Smooth muscle cell (in vitro differentiated cells): ENCODE results near the gene PIAS4. TPM values are rescaled to one million over a fixed set of nuclear protein-coding genes. Genes with fewer than 3 reads are reported as not detected.
A peak's percentile ranks its signal among the peaks of the same experiment; 100 is the strongest.

ENCODE experiments used
- DNase-seq: peaks from one replicate; lab custom pipeline; 2025; ENCODE audit not compliant: unreplicated experiment; lab: John Stamatoyannopoulos, UW
- H2AFZ ChIP-seq: fragments of 200-600 bp; sonication (generic); 2 replicates; pipeline ENCODE4 v1.6.0; 2016; ENCODE audit warnings: antibody characterized with exemption, low read depth, mild to moderate bottlenecking
- H3F3A ChIP-seq: fragments of 200-600 bp; sonication (generic); 2 replicates; pipeline ENCODE4 v1.6.0; 2017; ENCODE audit warnings: antibody characterized with exemption, low read depth
- H3K27ac ChIP-seq: fragments of 200-600 bp; sonication (generic); 2 replicates; pipeline ENCODE4 v1.5.1; 2016; ENCODE audit warnings: low read depth, mild to moderate bottlenecking
- H3K27me3 ChIP-seq: fragments of 200-600 bp; sonication (generic); 2 replicates; pipeline ENCODE4 v1.6.1; 2016; ENCODE audit warnings: low read depth, mild to moderate bottlenecking
- H3K36me3 ChIP-seq: fragments of 200-600 bp; sonication (generic); 2 replicates; pipeline ENCODE4 v1.5.1; 2016; ENCODE audit warnings: low read depth
- H3K4me1 ChIP-seq: fragments of 200-600 bp; sonication (generic); 2 replicates; pipeline ENCODE4 v1.5.1; 2016; ENCODE audit warnings: low read depth
- H3K4me2 ChIP-seq: fragments of 200-600 bp; sonication (generic); 2 replicates; pipeline ENCODE4 v1.6.0; 2016; ENCODE audit warnings: mild to moderate bottlenecking
- H3K4me3 ChIP-seq: fragments of 200-600 bp; sonication (generic); 2 replicates; pipeline ENCODE4 v1.5.1; 2016; ENCODE audit warnings: mild to moderate bottlenecking
- H3K79me2 ChIP-seq: fragments of 200-600 bp; sonication (generic); 2 replicates; pipeline ENCODE4 v1.6.0; 2016; ENCODE audit warnings: low read depth, mild to moderate bottlenecking
- H3K9ac ChIP-seq: fragments of 200-600 bp; sonication (generic); 2 replicates; pipeline ENCODE4 v1.6.0; 2016; ENCODE audit warnings: low read depth
- H3K9me3 ChIP-seq: fragments of 200-600 bp; sonication (generic); replicated peaks from 2 replicates; pipeline ENCODE4 v1.5.1; 2016; ENCODE audit warnings: low read depth
- H4K20me1 ChIP-seq: fragments of 200-600 bp; sonication (generic); 2 replicates; pipeline ENCODE4 v1.6.0; 2016; ENCODE audit warnings: low read depth
- WGBS: methylation state at CpG from one replicate; pipeline ENCODE4 v1.1.7; 2016; ENCODE audit warnings: low lambda C conversion rate; 5-methylcytosine and 5-hydroxymethylcytosine counted together
- polyA plus RNA-seq: library from polyadenylated mRNA; unstranded; fragments of >200 nt; fragmentation: Nextera tagmentation; extraction: Ambion mirVana; gene quantifications from 2 replicates; pipeline ENCODE4 v1.2.1, GENCODE V29; 2016
- total RNA-seq: library from RNA; depleted of rRNA; stranded (reverse); fragments of >200 nt; gene quantifications from 2 replicates; pipeline ENCODE4 v1.2.3, GENCODE V29; 2014
- TF ChIP-seq, protein P1 (sequence below): fragments of 200-600 bp; sonication (generic); IDR thresholded peaks from 2 replicates; pipeline ENCODE4 v1.5.1; 2017; ENCODE audit warnings: borderline replicate concordance, mild to moderate bottlenecking, antibody characterized with exemption; ENCODE audit not compliant: insufficient read depth, poor library complexity, severe bottlenecking

Gene PIAS4
- total and polyA plus RNA-seq, 2 experiments from 2014 or later = 8.1 to 17.3 TPM

DNA sequence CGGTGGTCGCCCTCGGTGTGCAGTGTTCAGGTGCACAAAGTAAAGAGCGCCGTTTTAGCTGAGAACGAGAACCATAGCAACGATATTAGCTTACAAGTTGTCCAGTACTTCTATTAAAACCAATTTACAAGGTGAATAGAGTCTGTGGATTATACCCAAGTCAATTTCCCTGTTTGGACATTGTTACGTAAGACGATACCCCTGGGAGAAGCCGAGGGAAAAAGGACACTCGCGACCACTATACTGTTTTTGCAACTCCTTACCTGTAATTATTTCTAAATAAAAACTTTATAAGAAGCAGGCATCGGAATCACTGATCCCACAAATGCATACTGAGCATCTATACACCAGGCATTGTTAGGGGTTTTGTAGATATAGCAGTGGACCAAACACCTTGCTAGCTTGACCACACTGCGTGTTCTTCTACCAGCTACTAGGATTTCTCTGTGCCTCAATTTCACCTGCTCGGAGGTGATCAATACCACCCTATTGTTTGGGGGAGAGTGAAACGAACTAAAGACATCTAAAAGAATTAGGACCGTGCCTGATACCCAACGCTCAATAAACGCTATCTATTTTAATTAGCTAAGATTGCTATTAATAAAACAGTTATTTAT, 21.8 kb upstream of the PIAS4 start:
- H3K4me3 ChIP-seq = peak overlapping the region; percentile 100
- H3K27ac ChIP-seq = no peak overlapping the region
- 15% methylated on average over 19 of the region's 19 CpGs for WGBS
- peaks cover 45% of the 10 kb centered on the region for H3K79me2 ChIP-seq
- peaks cover 28% of the 10 kb centered on the region for H3K4me1 ChIP-seq
- H3K9me3 ChIP-seq = no peaks in the 10 kb centered on the region
- H3K4me2 ChIP-seq = peak overlapping the region; percentile 99
- TF ChIP-seq, protein P1, sequence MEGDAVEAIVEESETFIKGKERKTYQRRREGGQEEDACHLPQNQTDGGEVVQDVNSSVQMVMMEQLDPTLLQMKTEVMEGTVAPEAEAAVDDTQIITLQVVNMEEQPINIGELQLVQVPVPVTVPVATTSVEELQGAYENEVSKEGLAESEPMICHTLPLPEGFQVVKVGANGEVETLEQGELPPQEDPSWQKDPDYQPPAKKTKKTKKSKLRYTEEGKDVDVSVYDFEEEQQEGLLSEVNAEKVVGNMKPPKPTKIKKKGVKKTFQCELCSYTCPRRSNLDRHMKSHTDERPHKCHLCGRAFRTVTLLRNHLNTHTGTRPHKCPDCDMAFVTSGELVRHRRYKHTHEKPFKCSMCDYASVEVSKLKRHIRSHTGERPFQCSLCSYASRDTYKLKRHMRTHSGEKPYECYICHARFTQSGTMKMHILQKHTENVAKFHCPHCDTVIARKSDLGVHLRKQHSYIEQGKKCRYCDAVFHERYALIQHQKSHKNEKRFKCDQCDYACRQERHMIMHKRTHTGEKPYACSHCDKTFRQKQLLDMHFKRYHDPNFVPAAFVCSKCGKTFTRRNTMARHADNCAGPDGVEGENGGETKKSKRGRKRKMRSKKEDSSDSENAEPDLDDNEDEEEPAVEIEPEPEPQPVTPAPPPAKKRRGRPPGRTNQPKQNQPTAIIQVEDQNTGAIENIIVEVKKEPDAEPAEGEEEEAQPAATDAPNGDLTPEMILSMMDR = no peak
- no peak for DNase-seq
- peaks cover 35% of the 10 kb centered on the region for H3F3A ChIP-seq
- H2AFZ ChIP-seq = peak overlapping the region; percentile 64
- peaks cover 45% of the 10 kb centered on the region for H4K20me1 ChIP-seq
- H3K27me3 ChIP-seq = no peaks in the 10 kb centered on the region
- H3K36me3 ChIP-seq = peaks cover 6% of the 10 kb centered on the region
- no peak overlapping the region for H3K9ac ChIP-seq

DNA sequence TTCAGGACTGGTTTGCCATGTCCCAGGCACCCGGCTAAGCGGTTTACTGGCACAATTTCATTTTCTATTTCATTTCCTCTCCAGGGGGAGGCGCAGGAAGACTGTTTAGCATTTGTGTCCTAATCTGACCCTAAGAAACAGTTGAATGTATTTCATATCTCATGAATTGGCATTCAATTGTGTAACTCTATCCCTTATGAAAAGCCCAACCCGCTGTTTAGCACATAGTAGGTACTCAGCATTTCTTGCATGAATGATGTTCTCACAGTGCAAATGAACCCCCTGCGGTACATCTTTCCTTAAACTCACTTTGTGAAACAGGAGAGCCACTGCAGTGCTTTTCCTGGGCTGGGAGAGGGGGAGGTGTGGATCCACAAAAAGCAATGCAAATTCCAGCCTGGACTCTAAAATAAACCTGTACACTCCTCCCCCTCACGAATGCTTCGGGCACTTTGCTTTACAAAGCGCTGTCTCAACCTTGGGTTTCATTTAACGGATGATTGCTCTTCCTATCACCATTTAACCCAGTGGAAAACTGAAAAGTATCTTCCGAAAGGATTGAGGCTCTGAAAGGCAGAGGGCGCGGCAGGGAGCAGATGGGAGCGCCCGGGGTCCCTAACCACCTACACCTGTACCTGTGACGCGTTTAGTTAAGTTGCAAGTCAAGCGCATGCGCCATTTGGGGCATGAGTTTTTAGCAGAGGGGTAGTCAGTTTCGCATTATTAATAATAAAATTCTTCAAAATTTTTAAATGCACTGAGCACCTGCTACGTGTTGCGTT, 21.1 kb upstream of the PIAS4 start:
- Histone ChIP-seq H3K27me3 (no peaks in the 10 kb centered on the region), H3K9me3 (no peaks in the 10 kb centered on the region), H3K4me3 (peak overlapping the region; percentile 100), H3K4me2 (peak overlapping the region; percentile 99), H4K20me1 (peaks cover 38% of the 10 kb centered on the region), H3K79me2 (peaks cover 38% of the 10 kb centered on the region), H3K4me1 (peaks cover 28% of the 10 kb centered on the region), H3F3A (peaks cover 28% of the 10 kb centered on the region), H3K9ac (no peak overlapping the region), H3K36me3 (no peaks in the 10 kb centered on the region), H2AFZ (peak overlapping the region; percentile 64), H3K27ac (no peak overlapping the region)
- TF ChIP-seq, protein P1 = peak; percentile 47
- 8% methylated on average over 21 of the region's 21 CpGs for WGBS
- DNase-seq = no peak

DNA sequence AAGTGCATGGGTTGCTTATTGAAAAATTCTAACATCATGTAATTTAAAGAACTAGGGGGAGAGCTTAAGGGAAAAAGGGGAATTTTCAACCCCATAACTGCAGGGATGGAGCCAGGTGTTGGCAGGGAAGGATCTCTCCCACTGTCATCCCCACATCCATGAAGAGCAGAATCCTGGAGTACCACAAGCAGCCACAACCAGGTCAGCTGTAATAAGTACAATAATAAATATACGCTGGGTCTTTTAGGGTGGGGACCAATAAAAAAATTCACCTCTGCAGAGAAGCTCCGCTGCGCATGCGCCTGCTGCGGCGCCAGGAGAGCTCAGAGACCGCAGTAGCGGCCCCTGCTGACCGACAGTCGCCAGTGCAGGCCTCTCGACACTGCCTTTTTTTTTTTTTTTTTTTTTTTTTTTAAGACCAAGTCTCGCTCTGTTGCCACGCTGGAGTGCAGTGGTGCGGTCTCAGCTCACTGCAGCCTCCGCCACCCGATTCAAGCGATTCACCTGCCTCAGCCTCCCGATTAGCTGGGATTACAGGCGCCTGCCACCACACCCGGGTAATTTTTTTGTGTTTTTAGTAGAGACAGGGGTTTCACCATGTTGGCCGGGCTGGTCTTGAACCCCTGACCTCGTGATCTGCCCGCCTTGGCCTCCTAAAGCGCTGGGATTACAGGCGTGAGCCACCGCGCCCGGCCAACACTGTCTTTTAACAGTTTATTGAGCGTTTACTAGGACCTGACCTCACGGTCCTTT, 19.7 kb upstream of the PIAS4 start:
- Histone ChIP-seq H3K27me3 (no peaks in the 10 kb centered on the region), H3K9me3 (no peaks in the 10 kb centered on the region), H3K9ac (no peak overlapping the region), H3K79me2 (peaks cover 25% of the 10 kb centered on the region), H2AFZ (peak overlapping the region; percentile 66), H3K4me3 (peak overlapping the region; percentile 100), H3K4me2 (peak overlapping the region; percentile 99), H3F3A (peaks cover 16% of the 10 kb centered on the region), H3K27ac (no peak overlapping the region), H4K20me1 (peaks cover 24% of the 10 kb centered on the region), H3K4me1 (peaks cover 28% of the 10 kb centered on the region), H3K36me3 (no peaks in the 10 kb centered on the region)
- WGBS = 12% methylated on average over 29 of the region's 30 CpGs
- TF ChIP-seq, protein P1 = peak; percentile 68
- peak; percentile 39 for DNase-seq
